ENCODE data around the gene RCN1.
"Not testable (repeated sequence)": the region's sequence is repeated elsewhere in the genome, so short reads cannot be mapped to it uniquely, and the experiment has no call there.

Gene RCN1

DNA sequence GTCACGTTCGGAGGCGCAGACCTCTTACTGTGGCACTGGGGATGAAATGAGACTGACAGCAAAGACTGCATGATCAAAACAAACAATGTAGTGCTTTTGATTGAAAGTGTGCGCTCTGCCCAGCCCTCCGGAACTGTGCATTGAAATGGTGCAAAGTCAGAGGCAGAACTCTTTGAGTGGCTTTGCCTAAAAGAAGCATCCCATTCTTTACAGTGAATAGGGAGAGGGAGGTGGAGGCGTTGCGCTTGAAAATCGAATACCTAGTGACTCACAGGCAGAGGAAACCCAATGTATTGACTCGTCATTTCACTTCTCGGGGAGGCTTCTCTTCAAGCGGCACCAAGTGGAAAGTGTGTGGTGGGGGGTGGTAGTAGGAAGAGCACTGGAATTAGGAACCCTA is 10.9 kb downstream of the RCN1 start:
- TF ChIP-seq, protein P1, sequence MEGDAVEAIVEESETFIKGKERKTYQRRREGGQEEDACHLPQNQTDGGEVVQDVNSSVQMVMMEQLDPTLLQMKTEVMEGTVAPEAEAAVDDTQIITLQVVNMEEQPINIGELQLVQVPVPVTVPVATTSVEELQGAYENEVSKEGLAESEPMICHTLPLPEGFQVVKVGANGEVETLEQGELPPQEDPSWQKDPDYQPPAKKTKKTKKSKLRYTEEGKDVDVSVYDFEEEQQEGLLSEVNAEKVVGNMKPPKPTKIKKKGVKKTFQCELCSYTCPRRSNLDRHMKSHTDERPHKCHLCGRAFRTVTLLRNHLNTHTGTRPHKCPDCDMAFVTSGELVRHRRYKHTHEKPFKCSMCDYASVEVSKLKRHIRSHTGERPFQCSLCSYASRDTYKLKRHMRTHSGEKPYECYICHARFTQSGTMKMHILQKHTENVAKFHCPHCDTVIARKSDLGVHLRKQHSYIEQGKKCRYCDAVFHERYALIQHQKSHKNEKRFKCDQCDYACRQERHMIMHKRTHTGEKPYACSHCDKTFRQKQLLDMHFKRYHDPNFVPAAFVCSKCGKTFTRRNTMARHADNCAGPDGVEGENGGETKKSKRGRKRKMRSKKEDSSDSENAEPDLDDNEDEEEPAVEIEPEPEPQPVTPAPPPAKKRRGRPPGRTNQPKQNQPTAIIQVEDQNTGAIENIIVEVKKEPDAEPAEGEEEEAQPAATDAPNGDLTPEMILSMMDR (IDR thresholded peaks at IDR 0.05; ENCODE audit: low read depth, low read length, missing control alignments), result no peak
- DNase-seq (ENCODE audit: extremely low read depth, low read depth), result no peak
- no peak overlapping the region for H3K4me3 ChIP-seq (replicated peaks; ENCODE audit: low read depth, low read length)

DNA sequence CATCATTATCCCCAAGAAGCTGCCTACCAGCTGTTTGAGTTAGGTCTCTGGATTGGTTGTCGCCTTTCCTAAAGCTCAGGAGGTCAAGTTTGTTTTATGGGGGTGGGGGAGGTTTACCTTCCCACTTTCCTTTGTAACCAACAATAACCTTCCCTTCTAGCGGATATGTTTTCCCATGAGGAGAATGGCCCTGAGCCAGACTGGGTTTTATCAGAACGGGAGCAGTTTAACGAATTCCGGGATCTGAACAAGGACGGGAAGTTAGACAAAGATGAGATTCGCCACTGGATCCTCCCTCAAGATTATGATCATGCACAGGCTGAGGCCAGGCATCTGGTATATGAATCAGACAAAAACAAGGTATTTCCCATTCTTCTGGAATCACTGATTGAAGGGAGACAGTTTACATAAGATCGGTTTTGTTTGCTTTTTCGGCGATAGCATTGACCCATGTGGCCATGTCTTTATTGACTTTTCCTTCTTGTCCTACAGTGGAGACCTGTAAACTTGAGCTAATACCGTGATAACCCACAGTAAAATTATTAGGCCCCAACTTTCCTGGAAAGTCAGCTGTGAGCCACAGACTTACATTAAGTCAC is 12.3 kb downstream of the RCN1 start:
- DNase-seq (ENCODE audit: extremely low read depth, low read depth); H3K4me3 ChIP-seq (replicated peaks; ENCODE audit: low read depth, low read length): not testable (repeated sequence)

DNA sequence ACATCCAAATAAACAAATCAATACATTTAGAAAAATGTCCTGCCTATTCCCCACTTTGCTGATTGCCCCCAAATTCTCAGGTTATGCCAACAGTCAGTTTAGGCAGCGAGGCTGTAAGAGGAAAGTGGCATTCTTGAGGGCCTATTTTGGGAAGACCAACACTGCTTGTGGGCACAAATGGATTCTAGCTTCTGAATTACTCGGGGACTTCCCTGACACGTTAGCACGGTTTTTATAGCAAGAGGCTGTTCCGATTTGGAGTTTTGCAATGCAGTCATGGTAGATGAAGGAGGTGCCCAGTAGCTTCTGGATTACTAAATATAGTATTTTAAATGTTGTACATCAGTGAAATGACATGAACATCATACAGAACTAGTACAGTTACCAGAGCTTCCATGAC is 13.1 kb downstream of the RCN1 start:
- no peak for DNase-seq (ENCODE audit: extremely low read depth, low read depth)
- H3K4me3 ChIP-seq (replicated peaks; ENCODE audit: low read depth, low read length), result no peak overlapping the region
- TF ChIP-seq, protein P1 (IDR thresholded peaks at IDR 0.05; ENCODE audit: low read depth, low read length, missing control alignments), result no peak

DNA sequence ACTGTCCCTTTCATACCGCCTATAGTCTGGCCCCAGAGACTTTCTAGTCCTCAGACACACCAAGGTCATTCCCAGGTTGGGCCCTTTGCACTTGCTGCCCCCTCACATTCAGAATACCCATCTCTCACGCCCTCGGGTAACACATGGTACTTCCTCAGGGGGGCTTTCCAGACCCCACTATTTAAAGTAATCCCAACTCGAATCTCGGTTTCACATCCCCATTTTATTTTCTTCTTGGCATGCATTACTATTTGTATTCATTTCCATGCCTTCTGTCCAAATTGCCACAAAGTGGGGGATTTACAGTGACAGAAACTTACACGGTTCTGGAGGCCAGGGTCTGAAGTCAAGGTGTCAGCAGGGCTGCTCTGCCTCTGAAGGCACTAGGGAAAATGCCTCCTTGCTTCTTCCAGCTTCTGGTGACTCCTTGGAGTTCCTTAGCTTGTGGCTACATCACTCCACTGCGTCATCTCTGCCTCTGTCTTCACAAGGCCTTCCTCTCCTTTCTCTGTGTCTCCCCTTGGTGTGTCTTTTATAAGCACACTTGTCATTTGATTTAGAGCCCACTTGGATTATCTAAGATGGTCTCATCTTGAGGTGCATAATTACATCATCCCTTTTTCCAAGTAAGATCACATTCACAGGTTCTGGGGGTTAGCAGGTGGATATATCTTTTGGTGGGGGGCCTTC is 15.1 kb downstream of the RCN1 start:
- no peak overlapping the region for H3K4me3 ChIP-seq (replicated peaks; ENCODE audit: low read depth, low read length)
- DNase-seq (ENCODE audit: extremely low read depth, low read depth), result no peak
- TF ChIP-seq, protein P1 (IDR thresholded peaks at IDR 0.05; ENCODE audit: low read depth, low read length, missing control alignments), result no peak

DNA sequence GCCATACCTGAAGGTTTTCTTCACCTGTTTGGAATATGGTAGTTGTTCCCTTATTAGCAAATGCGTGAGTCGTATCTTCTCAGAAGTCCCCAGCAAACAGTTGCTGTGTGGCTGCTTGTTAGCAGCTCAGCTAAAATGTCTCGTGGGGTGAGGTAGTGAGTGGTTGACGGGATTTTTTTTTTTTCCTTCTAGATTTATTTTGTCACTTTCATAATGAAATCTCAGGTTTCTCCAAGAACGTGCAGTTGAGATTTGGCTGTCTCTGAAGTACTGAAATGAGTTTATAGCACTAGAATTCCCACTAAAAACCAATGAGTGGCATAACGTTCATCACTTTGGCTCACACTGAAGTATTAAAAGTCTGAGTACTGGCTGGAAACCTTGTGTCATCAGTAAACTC is 16.8 kb downstream of the RCN1 start:
- TF ChIP-seq, protein P1 (IDR thresholded peaks at IDR 0.05; ENCODE audit: low read depth, low read length, missing control alignments), result no peak
- no peak for DNase-seq (ENCODE audit: extremely low read depth, low read depth)
- no peak overlapping the region for H3K4me3 ChIP-seq (replicated peaks; ENCODE audit: low read depth, low read length)

DNA sequence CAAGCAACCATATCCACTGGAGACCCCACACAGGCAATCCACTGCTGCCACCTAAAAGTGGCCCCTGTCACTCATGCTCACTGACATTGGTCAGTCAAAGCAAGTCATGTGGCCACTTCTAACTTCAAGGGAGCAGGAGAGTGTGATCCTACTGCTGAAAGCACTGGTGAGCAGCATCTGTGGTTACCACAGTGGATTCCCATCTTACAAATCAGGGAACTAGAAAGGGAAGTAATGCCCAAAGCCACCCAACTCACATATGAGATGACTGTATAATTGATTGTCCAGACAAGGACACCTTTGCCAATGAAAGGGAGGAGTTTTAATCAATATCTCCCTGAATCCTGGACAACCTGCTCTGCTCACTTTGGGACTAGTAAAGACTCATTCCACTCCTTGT is 17.7 kb downstream of the RCN1 start:
- TF ChIP-seq, protein P1 (IDR thresholded peaks at IDR 0.05; ENCODE audit: low read depth, low read length, missing control alignments), result no peak
- DNase-seq (ENCODE audit: extremely low read depth, low read depth), result no peak
- H3K4me3 ChIP-seq (replicated peaks; ENCODE audit: low read depth, low read length), result no peak overlapping the region

DNA sequence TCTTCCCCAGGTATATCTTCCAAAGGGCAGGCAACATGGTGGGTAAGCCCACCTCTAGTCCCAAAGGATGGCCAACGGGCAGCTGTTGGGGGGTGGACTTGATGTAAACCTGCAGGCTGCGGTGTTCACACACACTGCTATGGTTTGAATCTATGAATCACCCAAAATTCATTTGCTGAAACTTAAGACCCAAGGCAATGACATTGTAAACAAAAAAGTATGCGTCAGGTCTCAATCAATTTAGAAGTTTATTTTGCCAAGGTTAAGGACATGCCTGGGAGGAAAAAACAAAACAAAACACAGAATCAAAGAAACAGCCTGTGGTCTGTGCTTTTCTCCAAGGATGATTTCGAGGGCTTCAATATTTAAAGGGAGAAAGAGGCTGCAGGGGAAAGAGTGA is 18.3 kb downstream of the RCN1 start:
- H3K4me3 ChIP-seq (replicated peaks; ENCODE audit: low read depth, low read length), result no peak overlapping the region
- TF ChIP-seq, protein P1 (IDR thresholded peaks at IDR 0.05; ENCODE audit: low read depth, low read length, missing control alignments), result no peak
- DNase-seq (ENCODE audit: extremely low read depth, low read depth), result no peak

All from HFF-Myc (cell line).